AG10803 (cell line): ENCODE data around the gene ZNF280A.
"Not testable (repeated sequence)": the region's sequence is repeated elsewhere in the genome, so short reads cannot be mapped to it uniquely, and the experiment has no call there.

Experiments used
- DNase-seq: peaks from one replicate; pipeline ENCODE4 v3.0.0; 2010; ENCODE audit warnings: low read depth
- H3K4me3 ChIP-seq: 2 replicates; pipeline ENCODE4 v1.5.1; 2011; ENCODE audit warnings: mild to moderate bottlenecking, low read length, control low read depth
- TF ChIP-seq, protein P1 (sequence below): conservative IDR thresholded peaks from 2 replicates; pipeline ENCODE4 v1.5.1; 2011; ENCODE audit warnings: mild to moderate bottlenecking, low read length, control low read depth, inconsistent platforms

The ZNF280A gene

DNA sequence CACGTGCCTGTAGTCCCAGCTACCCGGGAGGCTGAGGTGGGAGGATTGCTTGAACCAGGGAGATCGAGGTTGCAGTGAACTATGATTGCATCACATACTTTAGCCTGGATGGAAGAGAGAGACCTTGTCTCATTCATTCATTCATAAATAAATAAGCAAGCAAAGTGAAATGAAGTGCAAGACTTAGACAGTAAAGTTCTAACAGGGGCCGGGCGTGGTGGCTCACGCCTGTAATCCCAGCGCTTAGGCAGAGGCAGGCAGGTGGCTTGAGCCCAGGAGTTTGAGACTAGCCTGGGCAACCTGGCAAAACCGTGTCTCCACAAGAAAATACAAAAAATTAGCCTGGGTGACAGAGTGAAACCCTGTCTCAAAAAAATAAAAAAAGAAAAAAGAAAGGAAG, 1.6 kb upstream of the ZNF280A start:
- TF ChIP-seq, protein P1, sequence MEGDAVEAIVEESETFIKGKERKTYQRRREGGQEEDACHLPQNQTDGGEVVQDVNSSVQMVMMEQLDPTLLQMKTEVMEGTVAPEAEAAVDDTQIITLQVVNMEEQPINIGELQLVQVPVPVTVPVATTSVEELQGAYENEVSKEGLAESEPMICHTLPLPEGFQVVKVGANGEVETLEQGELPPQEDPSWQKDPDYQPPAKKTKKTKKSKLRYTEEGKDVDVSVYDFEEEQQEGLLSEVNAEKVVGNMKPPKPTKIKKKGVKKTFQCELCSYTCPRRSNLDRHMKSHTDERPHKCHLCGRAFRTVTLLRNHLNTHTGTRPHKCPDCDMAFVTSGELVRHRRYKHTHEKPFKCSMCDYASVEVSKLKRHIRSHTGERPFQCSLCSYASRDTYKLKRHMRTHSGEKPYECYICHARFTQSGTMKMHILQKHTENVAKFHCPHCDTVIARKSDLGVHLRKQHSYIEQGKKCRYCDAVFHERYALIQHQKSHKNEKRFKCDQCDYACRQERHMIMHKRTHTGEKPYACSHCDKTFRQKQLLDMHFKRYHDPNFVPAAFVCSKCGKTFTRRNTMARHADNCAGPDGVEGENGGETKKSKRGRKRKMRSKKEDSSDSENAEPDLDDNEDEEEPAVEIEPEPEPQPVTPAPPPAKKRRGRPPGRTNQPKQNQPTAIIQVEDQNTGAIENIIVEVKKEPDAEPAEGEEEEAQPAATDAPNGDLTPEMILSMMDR, result no peak
- H3K4me3 ChIP-seq, result no peak overlapping the region
- no peak for DNase-seq

DNA sequence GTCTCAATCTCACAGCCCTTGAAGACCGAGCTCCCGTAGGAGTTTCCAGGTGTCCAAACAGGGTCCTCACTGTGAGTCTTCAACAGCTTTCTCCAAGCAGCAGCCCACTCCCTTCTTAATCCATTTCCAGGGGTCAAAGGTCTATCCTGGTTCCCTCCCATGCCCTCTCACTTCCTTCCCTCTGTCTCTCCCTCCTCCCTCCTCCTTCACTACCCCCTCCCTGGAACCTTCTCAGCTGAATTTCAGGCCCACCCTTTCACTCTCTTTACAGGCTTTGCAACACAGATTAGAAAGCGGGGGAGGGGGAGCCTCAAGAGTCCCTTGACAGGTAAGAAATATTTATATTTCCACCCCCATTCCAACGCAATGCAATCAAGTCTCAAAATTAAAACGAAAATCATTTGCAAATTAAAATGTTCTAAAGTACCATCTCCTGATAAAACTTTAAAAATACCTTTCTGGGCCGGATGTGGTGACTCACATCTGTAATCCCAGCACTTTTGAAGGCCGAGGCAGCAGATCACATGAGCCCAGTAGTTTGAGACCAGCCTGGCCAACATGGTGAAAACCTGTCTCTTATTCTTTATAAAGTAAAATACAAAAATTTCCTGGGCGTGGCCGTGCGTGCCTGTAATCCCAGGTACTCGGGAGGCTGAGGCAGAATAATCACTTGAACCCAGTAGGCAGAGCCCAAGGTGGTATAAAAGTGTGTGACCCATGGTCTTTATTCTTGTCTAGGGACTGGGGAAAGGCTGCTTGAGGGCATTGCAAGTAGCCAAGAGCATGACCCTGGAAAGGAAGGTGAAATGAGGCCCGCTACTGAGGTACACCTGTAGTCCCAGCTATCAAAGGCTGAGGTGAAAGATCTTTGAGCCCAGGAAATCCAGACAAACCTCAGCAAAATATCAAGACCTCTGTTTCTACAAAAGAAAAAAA, 865 bp upstream of the ZNF280A start:
- H3K4me3 ChIP-seq, result no peak overlapping the region
- TF ChIP-seq, protein P1, result no peak
- no peak for DNase-seq

DNA sequence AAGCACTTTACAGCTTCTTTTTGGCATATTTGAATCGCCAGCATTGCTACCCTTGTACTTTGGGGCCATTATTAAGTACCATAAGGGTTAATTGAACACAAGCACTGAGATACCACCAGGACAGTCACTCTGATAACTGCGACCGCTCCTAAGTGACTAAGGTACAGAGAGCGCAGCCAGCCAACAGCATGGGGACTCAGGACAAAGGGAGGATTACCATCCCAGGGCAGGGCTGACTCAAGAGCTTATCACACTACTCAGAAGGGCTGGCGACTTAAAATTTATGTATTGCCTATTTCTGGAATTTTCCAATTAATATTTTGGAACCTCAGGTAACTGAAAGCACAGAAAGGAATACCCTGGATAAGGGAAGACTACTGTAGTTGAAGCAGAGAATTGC, 479 bp downstream of the ZNF280A start:
- H3K4me3 ChIP-seq, result no peak overlapping the region
- TF ChIP-seq, protein P1, result no peak
- DNase-seq, result no peak

DNA sequence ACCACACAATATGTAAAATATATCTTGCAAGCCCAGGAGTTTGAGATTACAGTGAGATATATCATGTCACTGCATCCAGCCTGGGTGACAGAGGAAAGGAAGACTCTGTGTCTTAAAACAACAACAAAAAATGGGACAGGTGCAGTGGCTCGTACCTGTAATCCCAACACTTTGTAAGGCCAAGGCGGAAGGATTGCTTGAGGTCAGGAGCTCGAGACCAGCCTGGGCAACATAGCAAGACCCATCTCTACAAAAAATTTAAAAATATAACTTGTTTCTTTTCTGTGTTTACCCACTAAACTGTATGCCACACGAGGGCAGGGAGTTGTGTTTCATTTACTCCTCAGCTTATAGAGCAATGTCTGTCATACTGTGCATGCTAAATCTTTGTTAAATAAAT, 3.1 kb downstream of the ZNF280A start:
- DNase-seq, result no peak
- TF ChIP-seq, protein P1, result no peak
- H3K4me3 ChIP-seq, result no peak overlapping the region

DNA sequence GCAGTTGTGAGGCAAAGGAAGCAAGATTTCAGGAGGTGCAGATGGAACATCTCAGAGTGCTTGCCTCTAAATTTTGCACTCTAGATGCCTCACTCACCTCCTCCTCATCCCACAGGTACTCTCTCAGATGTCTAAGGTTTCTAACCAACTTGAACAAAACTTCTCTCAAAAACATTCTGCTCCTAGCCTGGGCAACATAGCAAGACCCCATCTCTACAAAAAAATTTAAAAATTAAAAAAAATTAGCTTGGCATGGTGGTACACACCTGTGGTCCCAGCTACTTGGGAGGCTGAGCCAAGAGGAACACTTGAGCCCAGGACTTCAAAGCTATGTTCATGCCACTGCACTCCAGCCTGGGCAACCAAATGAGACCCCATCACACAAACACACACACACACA, 4.2 kb downstream of the ZNF280A start:
- TF ChIP-seq, protein P1, result no peak
- H3K4me3 ChIP-seq, result no peak overlapping the region
- DNase-seq, result no peak

DNA sequence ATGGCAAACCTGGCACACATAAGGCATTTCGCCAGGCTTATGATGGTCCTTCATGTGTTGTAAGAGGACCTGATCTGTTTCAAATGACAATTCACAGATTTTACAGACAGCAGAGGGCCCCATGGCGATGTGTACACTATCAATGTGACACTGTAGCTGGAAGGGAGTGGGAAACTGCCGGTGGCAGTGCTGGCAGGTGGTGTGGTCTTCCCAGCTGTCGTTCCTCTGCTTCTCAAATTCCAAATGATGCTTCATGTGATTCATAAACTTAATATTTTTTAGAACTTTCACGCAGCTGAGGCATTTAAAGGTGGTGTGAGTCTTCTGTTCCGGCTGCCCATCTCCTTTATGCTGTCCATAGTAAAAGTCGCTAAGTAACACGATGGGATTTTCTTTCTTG, 5.6 kb downstream of the ZNF280A start:
- DNase-seq, H3K4me3 ChIP-seq: not testable (repeated sequence)

DNA sequence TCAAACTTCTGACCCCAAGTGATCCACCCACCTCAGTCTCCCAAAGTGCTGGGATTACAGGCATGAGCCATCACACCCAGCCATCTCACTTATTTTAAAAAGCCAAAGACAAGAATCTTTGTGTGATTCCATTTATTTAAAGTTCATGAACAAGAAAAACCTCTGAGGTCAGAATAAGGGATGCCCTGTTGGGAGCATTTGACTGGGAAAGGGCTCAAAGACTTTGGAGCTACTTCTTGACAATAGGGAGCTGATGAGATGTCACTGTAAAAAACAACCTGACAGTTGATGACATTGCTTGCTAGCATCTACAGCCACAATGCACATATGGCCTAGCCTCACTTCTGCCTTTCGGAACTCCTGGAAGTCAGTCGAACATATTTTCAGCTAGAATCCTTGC, 6.5 kb downstream of the ZNF280A start:
- TF ChIP-seq, protein P1, result no peak
- no peak for DNase-seq
- H3K4me3 ChIP-seq, result no peak overlapping the region

DNA sequence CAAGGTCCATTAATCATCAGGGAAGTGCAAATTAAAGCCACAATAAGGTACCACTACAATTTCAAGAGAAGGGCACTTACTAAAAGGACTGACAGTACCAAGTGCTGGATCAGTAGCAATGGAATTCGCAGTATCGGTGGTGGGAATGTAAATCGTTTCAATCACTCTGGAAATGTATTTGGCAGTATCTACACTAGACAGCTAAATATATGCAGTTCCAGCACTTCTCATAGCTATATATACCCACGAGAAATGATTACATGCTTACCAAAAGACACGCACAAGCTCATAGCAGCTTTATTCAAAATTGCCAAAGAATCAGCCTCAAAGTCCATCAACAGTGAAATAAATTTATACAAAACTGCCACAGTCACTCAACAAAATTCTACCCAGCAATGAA, 7.1 kb downstream of the ZNF280A start:
- no peak for DNase-seq
- no peak overlapping the region for H3K4me3 ChIP-seq
- TF ChIP-seq, protein P1, result no peak

DNA sequence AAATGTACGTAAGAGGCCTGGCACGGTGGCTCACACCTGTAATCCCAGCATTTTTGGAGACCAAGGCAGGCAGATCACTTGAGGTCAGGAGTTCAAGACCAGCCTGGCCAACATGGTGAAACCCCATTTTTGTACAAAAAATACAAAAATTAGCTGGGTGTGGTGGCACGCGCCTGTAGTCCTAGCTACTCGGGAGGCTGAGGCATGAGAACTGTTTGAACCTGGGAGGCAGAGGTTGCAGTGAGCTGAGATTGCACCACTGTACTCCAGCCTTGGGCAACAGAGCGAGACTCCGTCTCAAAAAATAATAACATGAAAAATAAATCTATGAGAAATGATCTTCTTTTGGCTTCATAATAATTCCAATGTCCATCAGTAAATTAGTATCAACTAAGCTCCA, 9.2 kb downstream of the ZNF280A start:
- DNase-seq, H3K4me3 ChIP-seq: not testable (repeated sequence)

DNA sequence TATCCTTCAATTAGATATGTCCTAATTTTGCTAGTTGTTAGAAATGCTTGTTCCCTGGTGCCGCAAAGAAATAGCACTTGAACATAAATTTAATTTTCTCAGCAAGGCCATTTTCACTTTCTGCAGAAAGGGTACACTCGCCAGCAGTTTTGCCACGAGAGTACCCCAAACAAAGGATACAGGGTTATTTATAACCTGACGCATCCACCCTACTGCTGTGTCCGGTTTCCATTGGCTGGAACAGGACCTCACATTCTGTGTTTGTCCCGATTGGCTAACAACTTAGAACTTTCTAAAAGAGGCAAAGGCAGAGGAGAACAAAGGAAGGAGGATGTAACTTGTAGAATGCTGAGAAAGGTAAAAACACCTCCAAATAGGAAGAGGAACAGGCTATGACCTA, 10.2 kb downstream of the ZNF280A start:
- DNase-seq, H3K4me3 ChIP-seq: not testable (repeated sequence)
